ENCODE results near the gene SLC25A14.

DNA sequence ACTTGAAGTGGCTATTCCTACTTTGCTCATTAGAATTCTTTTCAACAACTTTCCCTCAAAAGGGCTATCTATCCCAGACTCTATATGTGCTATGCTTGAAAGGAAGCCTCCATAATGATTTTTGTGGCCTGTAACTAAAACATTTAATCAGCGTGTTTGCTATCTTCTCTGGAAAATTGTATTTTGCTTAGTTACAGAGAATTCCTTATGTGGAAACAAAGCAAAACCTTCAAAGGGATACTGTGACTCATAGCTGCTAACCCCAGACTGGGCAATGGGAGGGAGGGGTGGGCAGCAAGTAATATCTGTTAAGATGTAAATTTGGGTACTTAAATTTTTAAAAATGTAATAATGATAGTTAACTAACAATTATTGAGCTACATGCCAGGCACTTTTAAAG lies 3.7 kb downstream of the SLC25A14 start:
- TF ChIP-seq EZH2 (IDR thresholded peaks at IDR 0.05; ENCODE audit: insufficient read depth, low read length): no peak
- TF ChIP-seq, protein P1, sequence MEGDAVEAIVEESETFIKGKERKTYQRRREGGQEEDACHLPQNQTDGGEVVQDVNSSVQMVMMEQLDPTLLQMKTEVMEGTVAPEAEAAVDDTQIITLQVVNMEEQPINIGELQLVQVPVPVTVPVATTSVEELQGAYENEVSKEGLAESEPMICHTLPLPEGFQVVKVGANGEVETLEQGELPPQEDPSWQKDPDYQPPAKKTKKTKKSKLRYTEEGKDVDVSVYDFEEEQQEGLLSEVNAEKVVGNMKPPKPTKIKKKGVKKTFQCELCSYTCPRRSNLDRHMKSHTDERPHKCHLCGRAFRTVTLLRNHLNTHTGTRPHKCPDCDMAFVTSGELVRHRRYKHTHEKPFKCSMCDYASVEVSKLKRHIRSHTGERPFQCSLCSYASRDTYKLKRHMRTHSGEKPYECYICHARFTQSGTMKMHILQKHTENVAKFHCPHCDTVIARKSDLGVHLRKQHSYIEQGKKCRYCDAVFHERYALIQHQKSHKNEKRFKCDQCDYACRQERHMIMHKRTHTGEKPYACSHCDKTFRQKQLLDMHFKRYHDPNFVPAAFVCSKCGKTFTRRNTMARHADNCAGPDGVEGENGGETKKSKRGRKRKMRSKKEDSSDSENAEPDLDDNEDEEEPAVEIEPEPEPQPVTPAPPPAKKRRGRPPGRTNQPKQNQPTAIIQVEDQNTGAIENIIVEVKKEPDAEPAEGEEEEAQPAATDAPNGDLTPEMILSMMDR (IDR thresholded peaks at IDR 0.05; ENCODE audit: insufficient read depth, low read depth, low read length): no peak

Measured in astrocyte (in vitro differentiated cells and primary cell).